ENCODE measurements around the gene SLC35F3. TPM values are rescaled to one million over a fixed set of nuclear protein-coding genes. Genes with fewer than 3 reads are reported as not detected.

Gene SLC35F3
- total RNA-seq, 1 donor from 2014 or later = 0.25 TPM

DNA sequence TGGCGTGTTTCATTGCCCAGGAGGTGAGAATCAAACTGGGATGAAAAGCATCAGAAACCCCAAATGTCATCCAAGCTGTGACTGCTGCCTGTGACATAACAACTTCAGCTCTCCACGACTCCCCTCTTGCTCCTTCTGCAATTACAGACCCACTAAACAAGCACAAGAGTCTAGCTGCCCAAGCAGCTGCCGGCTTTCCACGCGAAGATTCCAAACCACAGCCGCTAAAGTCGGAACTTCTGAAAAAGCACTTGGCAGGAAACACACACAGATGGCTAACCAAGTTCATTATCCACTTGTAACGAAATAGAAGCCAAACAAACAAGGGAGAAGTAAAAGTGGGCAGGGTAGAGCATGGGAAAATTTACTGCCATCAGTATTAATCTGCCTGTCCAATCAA lies 198.1 kb downstream of the SLC35F3 start:
- DNase-seq (ENCODE audit: low spot score in 2 of 2, unreplicated experiment in 2 of 2) = no peak
- TF ChIP-seq, protein P1, sequence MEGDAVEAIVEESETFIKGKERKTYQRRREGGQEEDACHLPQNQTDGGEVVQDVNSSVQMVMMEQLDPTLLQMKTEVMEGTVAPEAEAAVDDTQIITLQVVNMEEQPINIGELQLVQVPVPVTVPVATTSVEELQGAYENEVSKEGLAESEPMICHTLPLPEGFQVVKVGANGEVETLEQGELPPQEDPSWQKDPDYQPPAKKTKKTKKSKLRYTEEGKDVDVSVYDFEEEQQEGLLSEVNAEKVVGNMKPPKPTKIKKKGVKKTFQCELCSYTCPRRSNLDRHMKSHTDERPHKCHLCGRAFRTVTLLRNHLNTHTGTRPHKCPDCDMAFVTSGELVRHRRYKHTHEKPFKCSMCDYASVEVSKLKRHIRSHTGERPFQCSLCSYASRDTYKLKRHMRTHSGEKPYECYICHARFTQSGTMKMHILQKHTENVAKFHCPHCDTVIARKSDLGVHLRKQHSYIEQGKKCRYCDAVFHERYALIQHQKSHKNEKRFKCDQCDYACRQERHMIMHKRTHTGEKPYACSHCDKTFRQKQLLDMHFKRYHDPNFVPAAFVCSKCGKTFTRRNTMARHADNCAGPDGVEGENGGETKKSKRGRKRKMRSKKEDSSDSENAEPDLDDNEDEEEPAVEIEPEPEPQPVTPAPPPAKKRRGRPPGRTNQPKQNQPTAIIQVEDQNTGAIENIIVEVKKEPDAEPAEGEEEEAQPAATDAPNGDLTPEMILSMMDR (IDR thresholded peaks at IDR 0.05; ENCODE audit: unreplicated experiment) = no peak
- Mint-ChIP-seq H3K36me3 (no peaks in the 10 kb centered on the region), H3K27me3 (ENCODE audit: low read depth) (peaks cover 51% of the 10 kb centered on the region), H3K27ac (no peak overlapping the region), H3K4me1 (no peaks in the 10 kb centered on the region), H3K4me3 (no peak overlapping the region), H3K9me3 (no peaks in the 10 kb centered on the region)

DNA sequence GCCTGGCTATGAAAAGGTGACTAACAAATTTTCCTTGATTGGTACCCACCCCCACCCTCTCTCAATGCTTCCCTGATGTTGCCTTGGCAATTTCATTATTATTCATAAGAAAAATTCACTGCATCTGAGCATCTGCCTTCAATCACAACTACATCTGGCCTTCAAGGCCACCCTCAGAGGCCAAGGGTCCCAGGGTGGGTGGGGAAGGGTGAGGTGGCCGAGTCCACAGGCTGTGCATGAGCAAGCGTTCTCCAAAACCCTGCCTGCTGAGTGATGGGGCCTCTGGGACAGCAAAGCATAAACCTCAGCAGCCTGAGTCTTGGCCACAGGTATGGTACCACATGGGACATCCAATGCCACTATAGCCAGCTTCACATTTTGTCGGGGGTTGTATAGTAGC lies 198.7 kb downstream of the SLC35F3 start:
- no peak overlapping the region for H3K4me3 Mint-ChIP-seq
- peaks cover 51% of the 10 kb centered on the region for H3K27me3 Mint-ChIP-seq (ENCODE audit: low read depth)
- no peaks in the 10 kb centered on the region for H3K4me1 Mint-ChIP-seq
- no peaks in the 10 kb centered on the region for H3K9me3 Mint-ChIP-seq
- no peaks in the 10 kb centered on the region for H3K36me3 Mint-ChIP-seq
- TF ChIP-seq, protein P1 (IDR thresholded peaks at IDR 0.05; ENCODE audit: unreplicated experiment) = no peak
- DNase-seq (ENCODE audit: low spot score in 2 of 2, unreplicated experiment in 2 of 2) = no peak
- H3K27ac Mint-ChIP-seq = no peak overlapping the region

DNA sequence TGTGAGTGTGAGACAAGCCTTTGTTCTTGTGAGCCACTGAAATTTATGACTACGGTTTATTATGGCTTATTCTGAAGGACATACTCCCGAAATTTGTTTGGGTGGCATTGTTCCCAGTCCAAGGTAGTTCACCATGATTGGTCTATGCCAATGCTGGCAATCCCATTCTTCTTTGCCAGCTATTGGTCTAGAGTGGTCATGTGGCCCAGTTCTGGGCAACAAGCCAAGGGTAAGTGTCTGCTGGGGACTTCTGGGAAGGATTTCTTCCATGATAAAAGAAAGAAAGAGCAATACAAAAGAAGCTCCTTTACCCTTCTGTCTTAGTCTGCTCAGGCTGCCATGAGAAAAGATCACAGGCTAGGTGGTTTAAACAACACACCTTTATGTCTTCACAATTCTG lies 201.6 kb downstream of the SLC35F3 start:
- Mint-ChIP-seq H3K4me1 (no peaks in the 10 kb centered on the region), H3K27ac (no peak overlapping the region), H3K9me3 (no peaks in the 10 kb centered on the region), H3K4me3 (no peak overlapping the region), H3K36me3 (no peaks in the 10 kb centered on the region), H3K27me3 (ENCODE audit: low read depth) (peaks cover 59% of the 10 kb centered on the region)
- no peak for DNase-seq (ENCODE audit: low spot score in 2 of 2, unreplicated experiment in 2 of 2)
- TF ChIP-seq, protein P1 (IDR thresholded peaks at IDR 0.05; ENCODE audit: unreplicated experiment) = no peak

DNA sequence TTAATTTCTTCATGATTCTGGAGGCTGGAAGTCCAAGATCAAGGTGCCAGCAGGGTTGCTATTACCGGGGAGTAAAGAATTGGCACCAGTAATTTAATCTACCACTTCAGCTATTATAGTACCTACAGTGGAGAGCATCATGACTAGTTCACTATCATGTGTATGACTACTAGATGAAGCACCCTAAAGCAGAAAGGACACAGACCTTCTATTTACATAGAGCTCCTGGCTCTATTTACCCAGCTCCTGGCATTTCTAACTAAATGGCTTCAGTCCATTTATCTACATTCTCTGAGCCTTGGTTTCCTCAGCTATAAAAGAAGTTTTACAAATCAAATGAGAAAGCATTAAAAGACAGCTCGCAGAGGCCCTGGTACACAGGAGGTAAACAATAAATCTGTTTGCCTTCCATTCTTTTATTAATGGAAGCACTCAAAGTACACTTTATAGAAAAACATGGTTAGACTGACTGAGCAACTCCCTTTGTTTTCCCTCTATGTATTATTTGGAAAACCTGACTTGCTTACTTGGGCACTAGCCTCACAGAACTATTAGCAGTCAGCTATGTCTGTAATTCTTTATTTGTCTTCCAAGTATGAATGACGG lies 203.0 kb downstream of the SLC35F3 start:
- Mint-ChIP-seq H3K27ac (no peak overlapping the region), H3K36me3 (no peaks in the 10 kb centered on the region), H3K27me3 (ENCODE audit: low read depth) (peaks cover 52% of the 10 kb centered on the region), H3K9me3 (no peaks in the 10 kb centered on the region), H3K4me3 (no peak overlapping the region), H3K4me1 (no peaks in the 10 kb centered on the region)
- TF ChIP-seq, protein P1 (IDR thresholded peaks at IDR 0.05; ENCODE audit: unreplicated experiment) = no peak
- DNase-seq (ENCODE audit: low spot score in 2 of 2, unreplicated experiment in 2 of 2) = no peak

DNA sequence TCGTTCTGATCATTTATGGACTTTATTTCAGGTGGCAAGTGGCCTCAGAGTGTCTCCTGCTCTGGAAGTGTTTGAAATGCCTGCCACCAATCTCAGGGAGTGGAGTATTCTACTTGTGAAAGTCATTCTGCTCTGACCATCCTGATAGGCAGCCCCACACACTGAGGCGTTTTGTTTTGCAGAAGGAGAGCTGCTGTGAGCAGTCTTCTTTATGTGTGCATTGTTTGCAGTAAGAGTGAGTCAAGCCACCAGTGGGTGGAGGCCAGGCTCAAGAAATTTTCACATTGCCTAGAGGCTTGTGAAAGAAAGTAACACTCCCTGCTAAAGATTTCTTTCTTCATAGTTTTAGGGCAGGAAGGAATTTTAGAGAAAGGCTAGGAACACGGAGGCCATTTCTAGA lies 204.4 kb downstream of the SLC35F3 start:
- H3K9me3 Mint-ChIP-seq = no peaks in the 10 kb centered on the region
- no peaks in the 10 kb centered on the region for H3K4me1 Mint-ChIP-seq
- no peak overlapping the region for H3K27ac Mint-ChIP-seq
- peaks cover 51% of the 10 kb centered on the region for H3K27me3 Mint-ChIP-seq (ENCODE audit: low read depth)
- no peak overlapping the region for H3K4me3 Mint-ChIP-seq
- no peaks in the 10 kb centered on the region for H3K36me3 Mint-ChIP-seq
- no peak for DNase-seq (ENCODE audit: low spot score in 2 of 2, unreplicated experiment in 2 of 2)
- TF ChIP-seq, protein P1 (IDR thresholded peaks at IDR 0.05; ENCODE audit: unreplicated experiment) = no peak

DNA sequence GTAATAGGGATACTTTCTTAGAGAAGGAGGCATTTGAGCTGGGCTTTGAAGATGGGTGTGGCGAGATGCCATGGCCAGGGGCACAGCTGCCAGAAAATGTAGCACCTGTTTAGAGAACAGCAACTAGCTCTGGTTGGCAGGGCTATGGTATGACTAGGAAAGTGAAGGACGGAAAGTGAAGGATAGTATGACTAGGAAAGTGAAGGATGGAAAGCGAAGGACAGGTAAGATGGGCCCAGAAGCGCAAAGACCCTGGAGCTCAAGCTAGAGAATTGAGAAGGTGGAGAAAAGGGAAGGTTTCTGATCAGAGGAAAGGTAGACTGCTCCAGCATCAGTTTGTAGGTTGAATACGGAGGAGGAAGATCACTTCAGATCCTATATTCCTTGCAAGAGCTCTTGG lies 205.4 kb downstream of the SLC35F3 start:
- H3K27me3 Mint-ChIP-seq (ENCODE audit: low read depth) = peaks cover 60% of the 10 kb centered on the region
- no peaks in the 10 kb centered on the region for H3K36me3 Mint-ChIP-seq
- no peak for DNase-seq (ENCODE audit: low spot score in 2 of 2, unreplicated experiment in 2 of 2)
- no peaks in the 10 kb centered on the region for H3K4me1 Mint-ChIP-seq
- no peak overlapping the region for H3K27ac Mint-ChIP-seq
- H3K4me3 Mint-ChIP-seq = no peak overlapping the region
- H3K9me3 Mint-ChIP-seq = no peaks in the 10 kb centered on the region
- TF ChIP-seq, protein P1 (IDR thresholded peaks at IDR 0.05; ENCODE audit: unreplicated experiment) = no peak
